T-helper 17 cell (primary cell): ENCODE measurements around the gene IGF1R. TPM values are rescaled to one million over a fixed set of nuclear protein-coding genes. Genes with fewer than 3 reads are reported as not detected.

Experiments used
- ATAC-seq: fragments of 150-1000 bp; cut with Tn5 transposase; 2 replicates; pipeline ENCODE4 v1.10.0; 2021; ENCODE audit warnings: mild to moderate bottlenecking, moderate library complexity
- DNase-seq, 3 donors: peaks; one replicate each; pipeline versions ENCODE4 v3.0.0 to v3.0.0-alpha.2; 2020 to 2021
- H3K9me3 ChIP-seq: one replicate; pipeline ENCODE4 v1.7.0; 2013; ENCODE audit warnings: low read length, mild to moderate bottlenecking; ENCODE audit not compliant: control insufficient read depth, poor library complexity, severe bottlenecking
- H3K27ac Mint-ChIP-seq: one replicate; pipeline ENCODE4 v1.8.0; 2022; ENCODE audit warnings: mild to moderate bottlenecking, moderate library complexity, mixed read lengths
- H3K27me3 Mint-ChIP-seq: one replicate; pipeline ENCODE4 v1.8.0; 2022; ENCODE audit warnings: mixed read lengths
- H3K36me3 Mint-ChIP-seq: one replicate; pipeline ENCODE4 v1.8.0; 2022; ENCODE audit warnings: low read depth, mixed read lengths
- H3K4me1 Mint-ChIP-seq: one replicate; pipeline ENCODE4 v1.8.0; 2022; ENCODE audit warnings: mild to moderate bottlenecking, mixed read lengths
- H3K4me3 Mint-ChIP-seq: one replicate; pipeline ENCODE4 v1.8.0; 2022; ENCODE audit warnings: mild to moderate bottlenecking, moderate library complexity, mixed read lengths
- total RNA-seq, 4 donors: library from RNA in 2 of 4; stranded (reverse) in 2 of 4; gene quantifications; one replicate each; pipeline ENCODE4 v1.2.3 and lab custom pipeline; 2022 to 2026

IGF1R gene
- total RNA-seq, 2 donors from 2014 or later = 13.7 to 27.1 TPM

DNA sequence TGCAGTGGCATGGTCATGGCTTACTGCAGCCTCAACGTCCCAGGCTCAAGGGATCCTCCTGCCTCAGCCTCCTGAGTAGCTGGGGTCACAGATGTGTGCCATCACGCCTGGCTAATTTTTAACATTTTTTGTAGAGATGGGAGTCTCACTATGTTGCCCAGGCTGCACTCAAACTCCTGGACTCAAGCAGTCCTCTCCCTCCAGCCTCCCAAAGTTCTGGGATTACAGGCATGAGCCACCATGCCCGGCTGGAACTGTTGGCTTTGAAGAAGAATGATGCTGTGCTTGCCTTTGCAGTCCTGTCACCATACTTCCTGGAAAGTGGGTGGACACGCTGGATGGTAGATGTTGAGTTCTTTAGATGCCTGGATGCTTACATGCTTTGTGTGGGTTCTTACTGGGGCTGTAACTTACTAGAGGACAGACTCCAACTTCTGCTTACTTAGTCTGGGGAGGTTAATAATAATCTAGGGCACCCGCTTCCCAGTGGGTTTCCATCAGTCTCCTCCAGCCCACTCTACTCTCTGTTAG is 36.7 kb downstream of the IGF1R start:
- Mint-ChIP-seq H3K4me3 (no peak overlapping the region), H3K27ac (peak overlapping the region; percentile 56), H3K4me1 (peaks cover 26% of the 10 kb centered on the region), H3K27me3 (peaks cover 7% of the 10 kb centered on the region), H3K36me3 (no peaks in the 10 kb centered on the region)
- DNase-seq (no peak), ATAC-seq (no peak)
- no peaks in the 10 kb centered on the region for H3K9me3 ChIP-seq

DNA sequence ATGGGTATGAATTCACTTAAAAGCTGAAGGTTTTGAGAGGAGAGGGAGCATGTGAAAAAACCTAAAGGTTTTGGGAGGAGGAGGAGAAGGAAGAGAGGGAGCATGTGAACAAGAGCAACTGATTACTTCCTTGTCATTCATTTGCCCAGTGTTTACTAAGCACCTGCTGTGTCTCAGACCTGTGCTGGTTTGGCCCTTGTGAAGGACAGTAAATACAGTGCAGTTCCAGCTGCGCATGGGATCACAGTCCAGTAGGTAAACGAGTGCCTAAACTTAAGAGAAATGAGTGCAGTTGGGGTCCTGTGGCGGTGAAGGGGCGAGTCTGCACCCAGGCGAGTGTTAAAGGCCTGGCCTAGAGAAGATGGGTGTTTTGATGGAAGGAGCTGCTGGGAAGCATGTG is 38.6 kb downstream of the IGF1R start:
- no peaks in the 10 kb centered on the region for H3K9me3 ChIP-seq
- Mint-ChIP-seq H3K36me3 (no peaks in the 10 kb centered on the region), H3K4me1 (peaks cover 23% of the 10 kb centered on the region), H3K4me3 (no peak overlapping the region), H3K27ac (peak overlapping the region; percentile 44), H3K27me3 (peaks cover 3% of the 10 kb centered on the region)
- no peak for ATAC-seq
- no peak for DNase-seq

DNA sequence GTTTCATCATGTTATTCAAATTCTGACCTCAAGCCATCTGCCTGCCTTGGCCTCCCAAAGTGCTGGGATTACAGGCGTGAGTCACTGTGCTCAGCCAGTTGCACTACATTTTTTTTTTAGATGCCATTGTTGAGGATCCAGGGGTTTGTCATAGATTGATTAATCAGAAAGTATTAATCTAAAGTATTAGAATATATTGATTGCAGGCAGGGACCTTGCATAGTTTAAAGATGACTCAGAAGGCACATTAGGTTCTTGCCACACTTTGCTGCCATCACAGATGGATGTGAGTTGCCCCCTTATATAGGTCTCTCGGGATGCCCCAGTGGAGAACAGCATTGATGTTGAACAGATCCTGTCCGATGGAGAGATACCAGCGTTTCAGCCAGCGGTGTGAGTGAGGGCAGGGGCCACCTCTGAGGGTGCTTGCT is 41.1 kb downstream of the IGF1R start:
- H3K27me3 Mint-ChIP-seq = peaks cover 5% of the 10 kb centered on the region
- no peak overlapping the region for H3K4me3 Mint-ChIP-seq
- DNase-seq (no peak), ATAC-seq (no peak)
- no peaks in the 10 kb centered on the region for H3K36me3 Mint-ChIP-seq
- no peak overlapping the region for H3K27ac Mint-ChIP-seq
- H3K4me1 Mint-ChIP-seq = peaks cover 11% of the 10 kb centered on the region
- no peaks in the 10 kb centered on the region for H3K9me3 ChIP-seq

DNA sequence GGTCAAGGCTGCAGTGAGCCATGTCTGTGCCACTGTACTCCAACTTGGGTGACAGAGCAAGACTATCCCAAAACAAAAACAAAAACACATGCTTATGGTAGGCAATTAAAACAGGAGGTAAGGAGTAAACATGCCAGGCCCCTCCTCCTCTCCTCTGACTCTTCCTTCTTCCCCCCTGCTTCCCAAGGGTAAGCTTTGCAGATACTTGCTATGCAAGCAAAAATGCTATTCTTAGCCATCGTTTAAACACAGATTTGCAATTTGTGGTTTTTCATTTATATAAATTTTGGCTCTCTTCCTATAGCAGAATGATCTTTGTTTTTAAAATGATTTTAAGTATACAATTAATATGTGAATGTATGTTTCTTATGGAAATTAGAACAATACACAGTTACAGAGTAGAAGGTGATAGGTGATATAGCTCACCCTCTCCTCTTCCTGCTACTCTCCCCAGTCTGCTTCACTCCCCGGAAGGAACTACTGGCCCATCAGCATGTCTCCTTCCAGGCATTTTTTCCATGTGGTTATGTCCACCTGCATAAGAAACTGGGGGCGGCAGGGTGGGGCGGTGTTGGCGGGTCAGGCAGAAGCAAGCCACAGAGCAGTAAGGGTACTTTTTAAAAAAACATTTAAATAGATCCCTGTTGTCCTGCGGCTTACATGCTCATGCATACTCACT is 42.1 kb downstream of the IGF1R start:
- Mint-ChIP-seq H3K27ac (no peak overlapping the region), H3K27me3 (peaks cover 12% of the 10 kb centered on the region), H3K4me1 (peaks cover 13% of the 10 kb centered on the region), H3K36me3 (no peaks in the 10 kb centered on the region), H3K4me3 (no peak overlapping the region)
- H3K9me3 ChIP-seq = no peaks in the 10 kb centered on the region
- ATAC-seq (no peak), DNase-seq (no peak)

DNA sequence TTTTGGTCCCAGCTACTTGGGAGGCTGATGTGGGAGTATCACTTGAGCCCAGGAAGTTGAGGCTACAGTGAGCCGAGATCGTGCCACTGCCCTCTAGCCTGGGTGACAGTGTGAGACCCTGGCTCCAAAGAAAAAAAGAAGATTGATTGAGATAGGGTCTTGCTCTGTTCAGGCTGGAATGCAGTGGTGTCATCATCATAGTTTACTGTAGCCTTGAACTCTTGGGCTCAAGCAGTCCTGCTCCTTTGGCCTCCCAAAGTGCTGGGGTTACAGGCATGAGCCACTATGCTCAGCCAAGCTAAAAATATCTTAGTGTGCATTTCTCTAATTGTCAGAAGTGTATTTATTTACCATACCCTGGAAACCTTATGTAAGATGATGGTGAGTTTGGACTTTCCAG is 43.9 kb downstream of the IGF1R start:
- DNase-seq (no peak), ATAC-seq (no peak)
- H3K27ac Mint-ChIP-seq = no peak overlapping the region

DNA sequence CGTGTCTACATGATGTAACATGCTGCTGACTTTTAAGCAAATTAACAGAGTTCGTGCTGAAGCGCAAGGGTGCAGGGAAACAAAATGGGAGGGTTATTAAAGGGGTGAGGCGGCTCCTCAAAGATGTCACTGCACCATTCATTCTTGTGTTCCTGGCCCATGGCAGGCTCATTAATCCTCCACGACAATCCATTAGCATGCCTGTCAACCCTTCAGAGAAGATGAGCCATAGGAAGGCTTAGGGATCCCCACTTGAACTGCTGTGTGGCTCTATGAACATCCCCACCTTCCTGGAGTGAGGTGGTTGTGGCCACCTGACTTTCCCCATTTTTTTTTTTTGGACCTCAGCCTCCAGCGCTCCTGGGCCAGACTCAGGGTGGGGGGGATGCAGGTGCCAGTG is 45.8 kb downstream of the IGF1R start:
- no peak for ATAC-seq
- Mint-ChIP-seq H3K27me3 (peaks cover 31% of the 10 kb centered on the region), H3K4me1 (peaks cover 28% of the 10 kb centered on the region), H3K36me3 (peaks cover 3% of the 10 kb centered on the region), H3K4me3 (no peak overlapping the region), H3K27ac (no peak overlapping the region)
- no peaks in the 10 kb centered on the region for H3K9me3 ChIP-seq
- DNase-seq = no peak

More for the DNA sequence above, 43.9 kb downstream of the IGF1R start:
- H3K9me3 ChIP-seq = no peaks in the 10 kb centered on the region
- no peaks in the 10 kb centered on the region for H3K36me3 Mint-ChIP-seq
- H3K4me1 Mint-ChIP-seq = peaks cover 20% of the 10 kb centered on the region
- H3K4me3 Mint-ChIP-seq = no peak overlapping the region
- H3K27me3 Mint-ChIP-seq = peaks cover 27% of the 10 kb centered on the region

DNA sequence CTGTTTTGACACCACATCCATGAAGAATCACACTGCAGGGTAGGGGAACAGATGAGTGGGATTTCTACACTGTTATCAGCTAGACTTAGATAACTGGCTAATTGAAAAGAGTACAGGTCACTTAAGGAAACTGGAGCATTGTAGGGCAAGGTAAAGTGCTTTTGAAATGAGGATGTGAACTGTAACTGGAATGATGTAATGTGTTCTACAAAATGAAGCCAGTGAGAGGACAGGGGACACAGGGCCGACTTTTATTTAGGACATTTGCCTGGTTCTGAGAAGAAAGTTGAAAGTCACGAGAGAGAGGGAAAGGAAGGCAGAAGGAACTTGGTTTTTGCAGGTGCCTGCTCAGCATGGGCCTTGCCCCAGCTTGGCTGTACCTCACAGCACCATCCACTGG is 50.5 kb downstream of the IGF1R start:
- no peaks in the 10 kb centered on the region for H3K9me3 ChIP-seq
- DNase-seq (no peak), ATAC-seq (no peak)
- peaks cover 49% of the 10 kb centered on the region for H3K4me1 Mint-ChIP-seq
- H3K27ac Mint-ChIP-seq = peak overlapping the region; percentile 80
- no peak overlapping the region for H3K4me3 Mint-ChIP-seq
- H3K27me3 Mint-ChIP-seq = peaks cover 27% of the 10 kb centered on the region
- H3K36me3 Mint-ChIP-seq = peaks cover 3% of the 10 kb centered on the region

DNA sequence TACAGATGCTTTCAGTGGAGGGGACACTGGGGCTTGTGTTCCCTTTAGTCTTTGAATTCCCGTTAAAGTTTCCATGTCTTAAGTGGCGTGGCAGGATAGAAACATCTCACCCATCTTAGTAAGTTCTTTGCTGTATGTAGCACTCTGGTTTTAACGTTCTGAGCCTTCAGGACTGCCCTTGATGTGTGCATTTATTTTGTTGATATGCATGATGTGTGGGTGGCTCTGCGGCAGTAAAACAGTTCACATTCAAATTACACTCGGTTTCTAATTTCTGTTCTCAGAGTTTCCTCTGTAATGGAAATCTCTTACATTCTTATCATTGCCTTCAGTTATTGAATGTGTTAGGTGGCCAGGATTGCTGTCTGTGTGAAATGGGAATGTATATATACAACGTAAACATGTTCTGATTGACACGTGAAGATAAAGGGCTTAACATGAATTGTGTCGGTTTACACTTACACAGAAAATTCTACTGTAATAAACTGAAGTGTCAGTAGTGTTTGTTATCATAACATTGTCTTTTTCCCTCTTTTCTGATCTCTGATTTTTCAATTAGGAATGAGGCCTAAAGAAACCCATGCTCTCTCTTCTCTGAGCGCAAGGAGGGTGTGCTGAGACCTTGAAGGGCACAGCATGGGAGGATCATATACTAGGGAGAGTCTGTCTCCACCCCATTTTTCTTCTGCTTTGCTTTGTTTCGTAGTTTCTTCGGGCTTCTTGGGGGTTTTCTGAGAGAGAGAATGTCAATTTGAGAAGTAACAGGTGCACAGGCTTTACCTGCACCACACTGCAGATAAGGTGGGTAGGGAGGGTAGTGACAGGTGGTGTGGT is 51.5 kb downstream of the IGF1R start:
- H3K9me3 ChIP-seq = no peaks in the 10 kb centered on the region
- H3K36me3 Mint-ChIP-seq = peaks cover 3% of the 10 kb centered on the region
- peaks cover 46% of the 10 kb centered on the region for H3K4me1 Mint-ChIP-seq
- H3K27me3 Mint-ChIP-seq = peaks cover 22% of the 10 kb centered on the region
- ATAC-seq = no peak
- DNase-seq = no peak
- no peak overlapping the region for H3K4me3 Mint-ChIP-seq
- peak overlapping the region; percentile 57 for H3K27ac Mint-ChIP-seq

DNA sequence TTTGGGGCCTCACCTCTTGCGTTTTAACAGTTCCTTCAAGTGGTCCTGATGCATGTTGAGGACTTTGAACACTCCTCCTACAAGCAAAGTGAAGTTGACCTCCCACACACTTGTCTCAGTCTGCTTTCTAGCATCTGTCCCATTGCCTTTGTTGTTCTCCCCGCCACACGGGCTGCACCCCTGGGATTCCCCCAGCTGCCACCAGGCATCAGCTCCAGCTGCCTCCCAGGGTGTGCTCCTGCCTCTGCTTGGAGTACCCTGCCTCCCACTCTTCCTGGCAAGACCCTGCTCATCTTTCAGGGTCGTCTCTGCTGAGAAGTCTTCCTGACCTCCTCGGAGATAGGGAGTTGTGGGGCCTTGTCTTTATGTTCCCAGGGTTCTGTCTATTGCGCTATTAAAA is 52.2 kb downstream of the IGF1R start:
- no peak for DNase-seq
- H3K36me3 Mint-ChIP-seq = peaks cover 3% of the 10 kb centered on the region
- no peak for ATAC-seq
- peaks cover 44% of the 10 kb centered on the region for H3K4me1 Mint-ChIP-seq
- peaks cover 19% of the 10 kb centered on the region for H3K27me3 Mint-ChIP-seq
- H3K4me3 Mint-ChIP-seq = no peak overlapping the region
- H3K27ac Mint-ChIP-seq = peak overlapping the region; percentile 57
- no peaks in the 10 kb centered on the region for H3K9me3 ChIP-seq

DNA sequence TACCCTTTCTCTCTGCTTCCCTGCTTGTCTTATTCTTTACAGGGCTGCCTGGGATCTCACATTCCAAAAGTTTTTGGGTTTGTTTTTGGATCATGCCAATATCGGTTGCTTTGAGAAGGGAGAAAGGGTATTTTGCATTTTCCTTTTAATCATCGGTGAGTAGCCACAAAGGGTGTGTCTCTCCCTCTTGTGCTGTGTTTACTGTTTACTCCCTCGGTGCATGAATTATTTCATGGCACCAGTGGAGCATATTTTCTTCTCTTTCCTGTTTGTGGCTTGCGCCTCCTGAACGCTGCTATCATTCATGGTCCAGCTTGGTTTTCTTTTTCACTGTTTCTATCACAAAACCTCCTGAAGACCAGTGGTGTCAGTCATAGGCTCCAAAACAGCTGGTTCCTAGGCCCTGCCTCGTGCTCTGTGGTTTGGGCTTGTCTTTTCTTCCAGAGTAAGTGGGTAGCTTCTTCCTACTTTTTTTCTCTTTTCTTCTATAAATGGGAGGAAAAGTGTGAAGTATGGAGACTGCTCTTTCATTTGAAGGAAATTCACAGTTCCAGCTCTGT is 54.9 kb downstream of the IGF1R start:
- Mint-ChIP-seq H3K36me3 (peaks cover 2% of the 10 kb centered on the region), H3K4me3 (peak overlapping the region; percentile 33), H3K4me1 (peaks cover 31% of the 10 kb centered on the region), H3K27ac (peak overlapping the region; percentile 54), H3K27me3 (peaks cover 4% of the 10 kb centered on the region)
- no peak for ATAC-seq
- H3K9me3 ChIP-seq = no peaks in the 10 kb centered on the region
- no peak for DNase-seq

DNA sequence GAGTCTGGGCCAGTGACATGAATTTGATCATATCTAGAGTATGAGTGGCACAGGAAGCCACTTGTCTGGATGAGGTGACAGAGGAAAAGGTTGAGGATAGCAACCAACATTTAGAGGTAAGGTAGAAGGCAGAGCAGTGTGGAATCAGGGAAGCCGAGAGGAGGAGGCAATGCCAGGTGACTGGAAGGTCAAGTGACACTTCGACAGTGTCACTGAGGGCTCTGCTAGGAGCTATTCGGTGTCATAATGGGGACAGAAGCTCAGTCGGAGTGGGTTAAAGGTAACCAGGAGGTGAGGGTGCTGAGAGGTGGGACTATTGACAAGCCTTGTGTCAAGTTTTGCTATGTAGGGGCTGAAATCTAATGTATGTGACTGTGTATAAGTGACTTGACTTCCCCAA is 56.7 kb downstream of the IGF1R start:
- H3K4me3 Mint-ChIP-seq = no peak overlapping the region
- H3K36me3 Mint-ChIP-seq = no peaks in the 10 kb centered on the region
- no peaks in the 10 kb centered on the region for H3K27me3 Mint-ChIP-seq
- no peak overlapping the region for H3K27ac Mint-ChIP-seq
- DNase-seq (no peak), ATAC-seq (no peak)
- no peaks in the 10 kb centered on the region for H3K9me3 ChIP-seq
- H3K4me1 Mint-ChIP-seq = peaks cover 12% of the 10 kb centered on the region

DNA sequence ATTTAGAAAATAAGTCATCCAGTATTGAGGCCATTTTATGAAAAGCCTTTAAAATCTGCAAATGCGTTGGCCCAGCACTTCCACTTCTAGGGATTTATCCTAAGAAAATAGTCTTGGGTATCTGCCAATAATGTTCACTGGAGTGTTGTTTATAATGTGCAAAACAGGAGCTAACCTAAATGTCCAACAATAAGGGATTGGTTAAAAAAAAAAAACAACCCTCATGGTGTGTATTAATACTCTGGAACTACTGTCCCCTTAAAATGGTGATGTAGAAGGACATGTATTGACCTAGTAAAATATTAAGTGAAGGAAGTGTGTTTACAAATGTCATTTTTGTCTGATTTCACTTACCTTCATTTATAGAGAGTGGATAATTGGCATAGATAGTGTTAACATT is 58.0 kb downstream of the IGF1R start:
- H3K27me3 Mint-ChIP-seq = no peaks in the 10 kb centered on the region
- no peak for DNase-seq

DNA sequence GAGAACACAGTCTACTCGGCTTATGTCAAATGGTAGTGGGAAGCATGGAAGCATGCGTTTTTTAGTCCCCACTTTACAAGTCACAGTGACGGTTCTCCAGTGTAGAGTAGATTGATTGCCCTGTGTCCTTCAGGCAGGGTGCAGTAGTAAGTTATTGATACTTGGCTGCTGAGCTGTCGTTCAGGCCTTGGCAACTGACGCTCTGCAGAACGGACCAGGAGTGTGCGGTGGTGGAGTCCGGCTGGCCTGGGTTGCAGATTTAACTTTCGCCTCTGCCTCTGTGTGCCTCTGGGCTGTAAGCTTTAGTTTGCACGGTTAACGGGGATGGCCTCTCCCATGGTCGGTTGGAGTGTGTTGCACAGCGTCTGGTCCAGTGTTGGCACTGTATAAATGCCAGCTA is 58.6 kb downstream of the IGF1R start:
- H3K27ac Mint-ChIP-seq = no peak overlapping the region
- no peak overlapping the region for H3K4me3 Mint-ChIP-seq
- H3K36me3 Mint-ChIP-seq = no peaks in the 10 kb centered on the region
- no peaks in the 10 kb centered on the region for H3K27me3 Mint-ChIP-seq
- no peak for ATAC-seq
- no peaks in the 10 kb centered on the region for H3K9me3 ChIP-seq
- DNase-seq = no peak
- peaks cover 5% of the 10 kb centered on the region for H3K4me1 Mint-ChIP-seq

More for the DNA sequence above, 58.0 kb downstream of the IGF1R start:
- Mint-ChIP-seq H3K27ac (no peak overlapping the region), H3K4me1 (peaks cover 5% of the 10 kb centered on the region), H3K4me3 (no peak overlapping the region), H3K36me3 (no peaks in the 10 kb centered on the region)
- ATAC-seq = no peak
- H3K9me3 ChIP-seq = no peaks in the 10 kb centered on the region
